Calu3 (cell line): ENCODE results near the gene PRDM8. TPM values are rescaled to one million over a fixed set of nuclear protein-coding genes. Genes with fewer than 3 reads are reported as not detected.
A peak's percentile ranks its signal among the peaks of the same experiment; 100 is the strongest.

ENCODE experiments used
- BruUV-seq: library from RNA; stranded (reverse); fragments of 400-500 nt; replicated peaks from 2 replicates; lab custom pipeline; 2021; lab: Mats Ljungman, UMichigan
- CTCF ChIA-PET: fragments of 300-600 bp; sonication (Branson Sonifier 250); formaldehyde crosslinking; loops from one replicate; lab custom pipeline; 2022; ENCODE audit warnings: antibody characterized with exemption; lab: Charles Lee
- DNase-seq: peaks from one replicate; pipeline ENCODE4 v3.0.0; 2022
- H3K27ac Mint-ChIP-seq: one replicate; pipeline ENCODE4 v1.8.0; 2022; ENCODE audit warnings: mixed read lengths; ENCODE audit not compliant: unreplicated experiment
- H3K27me3 Mint-ChIP-seq: one replicate; pipeline ENCODE4 v1.8.0; 2022; ENCODE audit warnings: mixed read lengths; ENCODE audit not compliant: unreplicated experiment
- H3K36me3 Mint-ChIP-seq: one replicate; pipeline ENCODE4 v1.8.0; 2022; ENCODE audit warnings: mild to moderate bottlenecking, moderate library complexity, mixed read lengths; ENCODE audit not compliant: insufficient read depth, unreplicated experiment
- H3K4me1 Mint-ChIP-seq: one replicate; pipeline ENCODE4 v1.8.0; 2022; ENCODE audit warnings: mild to moderate bottlenecking, low read depth, mixed read lengths; ENCODE audit not compliant: unreplicated experiment
- H3K4me3 Mint-ChIP-seq: one replicate; pipeline ENCODE4 v1.8.0; 2022; ENCODE audit warnings: mild to moderate bottlenecking, low read depth, moderate library complexity, mixed read lengths; ENCODE audit not compliant: unreplicated experiment
- H3K9me3 Mint-ChIP-seq: one replicate; pipeline ENCODE4 v1.8.0; 2022; ENCODE audit warnings: low read depth, mixed read lengths; ENCODE audit not compliant: unreplicated experiment
- CTCF ChIP-seq: fragments of 200-600 bp; IDR thresholded peaks from one replicate; pipeline ENCODE4 v1.8.0; 2022; ENCODE audit warnings: antibody characterized with exemption; ENCODE audit not compliant: unreplicated experiment
- intact Hi-C: fragments of 100-400 bp; cut with micrococcal nuclease; formaldehyde crosslinking; loops from one replicate; pipeline ENCODE4 v1.10.0; 2022; ENCODE audit not compliant: unreplicated experiment
- total RNA-seq: library from RNA; stranded (reverse); gene quantifications from 2 replicates; pipeline ENCODE4 v1.2.3, GENCODE V29; 2022

Gene PRDM8
- total RNA-seq, 1 experiment from 2014 or later, result 1.8 TPM

DNA sequence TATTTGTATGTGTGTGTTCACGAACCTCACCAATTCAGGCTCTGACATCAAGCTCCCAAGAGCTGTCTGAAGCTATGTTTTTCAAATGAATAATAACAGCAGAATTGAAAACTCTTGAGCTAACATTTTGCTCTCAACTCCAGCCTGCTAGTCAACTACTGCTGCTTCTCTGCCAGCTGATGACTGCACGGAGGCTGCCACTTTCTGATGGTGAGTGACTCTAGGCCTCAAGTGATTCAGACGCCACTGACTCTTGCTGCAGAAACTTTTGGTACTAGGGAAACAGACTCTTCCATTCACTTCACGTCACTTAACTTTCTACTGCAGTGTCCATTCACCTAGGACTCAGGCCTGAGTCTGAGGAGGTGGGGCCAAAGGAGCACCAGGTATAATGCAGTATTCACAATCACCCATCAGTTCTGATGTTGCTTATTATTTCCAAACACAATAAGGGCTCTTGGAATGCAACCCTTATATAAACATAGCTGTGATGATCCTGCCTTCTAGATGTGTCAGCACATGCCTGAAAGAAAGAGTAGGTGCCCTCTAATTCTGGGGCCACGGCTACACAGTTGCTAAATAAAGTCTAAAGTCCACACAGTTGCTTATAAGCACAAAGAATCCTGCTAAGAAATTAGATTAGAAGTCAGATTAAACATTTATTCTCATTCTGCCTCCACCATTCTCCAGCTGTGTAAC, 16.0 kb downstream of the PRDM8 start:
- no peak overlapping the region for H3K27ac Mint-ChIP-seq
- no peak for TF ChIP-seq CTCF
- no peaks in the 10 kb centered on the region for H3K27me3 Mint-ChIP-seq
- DNase-seq, result no peak
- H3K4me3 Mint-ChIP-seq, result no peak overlapping the region
- intact Hi-C loops, result no loop called here
- no peaks in the 10 kb centered on the region for H3K9me3 Mint-ChIP-seq
- no TSS peak for BruUV-seq
- H3K36me3 Mint-ChIP-seq, result no peaks in the 10 kb centered on the region
- CTCF ChIA-PET, result no interaction called here
- H3K4me1 Mint-ChIP-seq, result peaks cover 8% of the 10 kb centered on the region

GRCh38 chr4:80215449-80216052, 18.2 kb downstream of the PRDM8 start:
- intact Hi-C loops, result loop anchor here (2.0 to 5.0 kb wide), 3 partner anchors 298 to 1263 kb away; no protein-coding TSS in a partner anchor
- no TSS peak for BruUV-seq
- Mint-ChIP-seq H3K4me3 (no peak overlapping the region), H3K36me3 (no peaks in the 10 kb centered on the region), H3K27ac (no peak overlapping the region), H3K4me1 (peaks cover 8% of the 10 kb centered on the region), H3K9me3 (no peaks in the 10 kb centered on the region), H3K27me3 (no peaks in the 10 kb centered on the region)
- TF ChIP-seq CTCF, result peak; percentile 15
- no peak for DNase-seq
- CTCF ChIA-PET, result no interaction called here

- H3K27me3 Mint-ChIP-seq, result no peaks in the 10 kb centered on the region
- H3K36me3 Mint-ChIP-seq, result no peaks in the 10 kb centered on the region
- CTCF ChIA-PET, result no interaction called here
- H3K9me3 Mint-ChIP-seq, result no peaks in the 10 kb centered on the region
- no TSS peak for BruUV-seq
- intact Hi-C loops, result loop anchor here (5.0 kb wide), 2 partner anchors 299 to 1174 kb away; no protein-coding TSS in a partner anchor
- no peak overlapping the region for H3K4me3 Mint-ChIP-seq
- no peak overlapping the region for H3K27ac Mint-ChIP-seq
- no peak for DNase-seq
- no peak for TF ChIP-seq CTCF
- H3K4me1 Mint-ChIP-seq, result peaks cover 8% of the 10 kb centered on the region
These were observed 18.9 kb downstream of the PRDM8 start for GRCh38 chr4:80216100-80216761.

GRCh38 chr4:80219301-80220025, 22.2 kb downstream of the PRDM8 start:
- no peak for DNase-seq
- intact Hi-C loops, result loop anchor here (2.0 to 5.0 kb wide), 4 partner anchors 115 to 1177 kb away; partner anchors contain the start of gene CFAP299
- H3K4me3 Mint-ChIP-seq, result no peak overlapping the region
- no peaks in the 10 kb centered on the region for H3K27me3 Mint-ChIP-seq
- CTCF ChIA-PET, result interaction anchor here (1.7 to 2.0 kb wide), 2 partner anchors 17 to 103 kb away, joined by 4 to 9 read pairs; no protein-coding TSS in a partner anchor
- no peaks in the 10 kb centered on the region for H3K36me3 Mint-ChIP-seq
- no TSS peak for BruUV-seq
- H3K4me1 Mint-ChIP-seq, result no peaks in the 10 kb centered on the region
- H3K27ac Mint-ChIP-seq, result no peak overlapping the region
- no peaks in the 10 kb centered on the region for H3K9me3 Mint-ChIP-seq
- no peak for TF ChIP-seq CTCF
